HG02759 (cell line): ENCODE measurements around the gene TSSK6.

ENCODE experiments used
- ATAC-seq: cut with Tn5 transposase; IDR thresholded peaks from one replicate; pipeline ENCODE4 v1.9.1; 2021; ENCODE audit warnings: mild to moderate bottlenecking, moderate library complexity; ENCODE audit not compliant: unreplicated experiment

Gene TSSK6

GRCh38 chr19:19465436-19466070 lies 49.8 kb downstream of the TSSK6 start:
- ATAC-seq = no peak

DNA sequence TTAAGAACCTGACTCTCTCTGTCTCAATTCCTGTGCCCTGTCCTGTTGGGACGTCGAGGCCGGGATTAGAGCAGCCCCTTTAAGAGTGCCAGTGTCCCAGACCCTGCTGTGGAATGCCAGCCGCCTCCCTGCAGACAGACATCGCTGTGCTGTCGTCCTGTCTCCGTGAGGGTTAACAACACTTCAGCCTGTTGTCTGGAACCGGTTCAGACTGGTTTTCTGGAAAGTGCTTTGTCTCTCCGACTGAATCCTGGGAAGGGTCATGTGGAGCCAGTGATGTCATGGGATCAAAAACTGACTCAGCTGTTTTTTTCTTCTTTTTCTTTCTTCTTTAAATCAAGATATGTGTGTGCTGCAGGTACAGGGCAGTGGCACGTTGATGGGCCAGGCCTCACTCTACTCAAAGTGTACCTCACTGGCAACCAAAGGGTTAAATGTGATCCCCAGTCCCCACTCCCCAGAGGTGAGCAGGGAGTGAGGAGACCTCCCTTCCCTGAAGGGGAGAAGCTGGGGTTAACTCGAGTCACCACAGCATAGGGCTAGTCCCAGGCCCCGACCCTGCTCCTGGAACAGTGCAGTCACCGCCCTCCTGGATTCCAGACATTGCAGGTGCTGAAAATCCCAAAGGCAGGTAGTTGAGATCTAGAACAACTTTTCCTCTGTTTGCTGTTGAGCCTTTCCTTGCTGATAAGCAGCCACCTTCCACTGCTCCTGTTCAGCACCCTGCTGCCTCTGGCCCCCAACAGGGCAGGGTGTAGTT lies 50.8 kb downstream of the TSSK6 start:
- ATAC-seq = no peak
